HG03575 (cell line): ENCODE results near the gene COL4A4.

ENCODE experiments used
- ATAC-seq: cut with Tn5 transposase; IDR thresholded peaks from one replicate; pipeline ENCODE4 v1.9.1; 2021; ENCODE audit not compliant: unreplicated experiment, insufficient number of reproducible peaks, low FRiP score; ENCODE audit errors: extremely low read depth

COL4A4 gene

DNA sequence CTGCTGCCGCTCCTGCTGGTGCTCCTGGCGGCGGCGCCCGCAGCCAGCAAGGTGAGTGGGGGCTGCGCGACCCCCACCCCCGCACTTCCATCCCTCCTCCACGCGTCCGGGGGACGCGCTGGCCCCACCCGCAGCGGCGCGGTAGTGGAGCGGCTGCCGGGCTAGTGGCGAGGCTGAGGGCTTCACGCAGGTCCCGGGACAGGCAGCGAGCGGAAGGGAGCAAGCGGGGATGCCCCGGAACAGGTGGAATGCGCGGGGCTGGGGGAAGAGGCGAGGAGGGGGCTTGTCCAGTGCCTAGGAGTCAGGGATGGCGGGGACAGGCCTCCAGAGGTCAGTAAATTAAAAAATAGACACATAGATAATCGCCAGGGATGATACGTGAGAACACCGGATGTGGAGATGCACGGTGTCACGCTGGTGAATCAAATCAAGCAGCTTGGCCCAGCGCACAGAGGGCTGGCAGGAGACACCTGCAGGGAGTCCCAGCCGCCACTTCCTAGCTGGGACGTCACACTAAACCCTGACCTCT is 822 bp upstream of the COL4A4 start:
- peak; percentile 68 for ATAC-seq

DNA sequence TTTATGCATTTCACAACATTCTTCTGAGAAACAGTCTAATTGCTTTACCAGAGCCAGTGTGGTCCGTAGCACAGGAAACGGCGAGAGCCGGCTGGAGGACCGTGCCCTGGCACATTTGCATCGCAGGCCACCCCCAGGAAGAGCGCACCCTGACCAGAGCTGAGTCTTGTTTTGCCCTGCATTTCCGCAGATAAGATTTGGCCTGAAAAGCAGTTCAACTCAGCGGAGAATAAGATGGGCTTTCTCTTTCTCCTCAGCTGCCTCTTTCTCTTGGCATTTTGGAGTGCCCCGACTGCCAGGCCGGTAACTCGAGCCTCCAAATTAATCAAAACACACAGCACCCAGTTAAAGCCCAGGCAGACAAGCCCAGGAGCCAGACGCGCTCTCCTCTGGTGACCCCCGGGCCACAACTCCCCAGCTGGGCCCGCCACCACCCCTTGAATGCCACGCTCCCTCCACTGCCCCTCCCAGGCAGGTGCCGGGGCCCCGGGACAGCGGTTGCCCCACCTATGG is 464 bp downstream of the COL4A4 start:
- ATAC-seq = no peak

DNA sequence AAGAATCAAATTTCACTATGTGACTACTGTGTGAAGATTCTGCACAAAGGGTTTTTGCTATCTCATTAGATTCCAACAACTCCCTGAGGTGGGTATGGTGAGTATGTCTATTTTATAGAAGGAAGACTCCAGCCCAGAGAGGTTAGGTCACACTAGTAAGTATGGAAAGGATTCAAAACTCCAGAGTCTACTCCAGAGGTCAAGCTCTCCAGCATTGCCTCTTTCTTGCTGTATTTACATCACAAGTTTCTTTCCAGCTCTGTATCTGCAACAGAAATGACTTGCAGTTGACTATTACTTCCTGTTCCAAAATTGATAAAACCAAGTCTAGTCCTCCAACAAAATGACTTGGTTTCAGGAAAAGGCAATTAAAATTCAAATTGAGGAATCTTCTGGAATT is 2.1 kb downstream of the COL4A4 start:
- no peak for ATAC-seq

- ATAC-seq = no peak
These were observed 3.8 kb downstream of the COL4A4 start for GRCh38 chr2:227160164-227160563.

- ATAC-seq = no peak
These were observed 8.8 kb downstream of the COL4A4 start for GRCh38 chr2:227154986-227155774.

DNA sequence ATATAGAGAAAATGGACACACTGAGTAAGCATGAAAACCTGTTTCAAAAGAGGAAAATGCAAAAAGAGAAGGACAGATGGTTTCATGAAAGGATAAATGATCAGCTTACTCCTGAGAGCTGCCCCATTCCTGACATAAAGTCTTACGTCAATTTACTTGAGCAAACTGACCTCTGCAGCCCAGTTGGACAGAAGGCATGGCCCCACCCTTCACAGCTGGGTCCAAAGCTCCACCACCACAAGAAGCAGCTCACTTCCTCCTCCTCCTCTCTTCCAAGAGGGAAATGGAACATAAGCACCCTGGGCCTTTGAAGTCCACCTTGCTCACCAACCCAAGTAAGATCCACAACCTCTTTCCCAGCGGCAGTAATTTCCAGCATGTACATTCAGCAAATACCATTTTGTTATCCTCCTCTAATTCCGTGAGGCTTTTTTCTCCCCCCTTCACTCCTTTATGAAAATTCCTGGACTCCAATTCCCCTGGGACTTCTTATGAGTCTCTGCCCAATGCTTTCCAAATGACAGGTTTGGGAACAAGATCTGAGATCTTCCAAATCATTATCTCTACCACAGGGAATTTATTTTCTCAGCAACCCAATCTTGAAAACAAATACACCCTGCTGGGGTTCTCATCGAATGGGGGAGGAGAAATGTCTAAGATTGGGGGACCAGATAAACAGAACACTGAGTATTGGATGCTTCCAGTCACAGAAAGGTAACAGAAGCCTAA is 10.1 kb downstream of the COL4A4 start:
- no peak for ATAC-seq

DNA sequence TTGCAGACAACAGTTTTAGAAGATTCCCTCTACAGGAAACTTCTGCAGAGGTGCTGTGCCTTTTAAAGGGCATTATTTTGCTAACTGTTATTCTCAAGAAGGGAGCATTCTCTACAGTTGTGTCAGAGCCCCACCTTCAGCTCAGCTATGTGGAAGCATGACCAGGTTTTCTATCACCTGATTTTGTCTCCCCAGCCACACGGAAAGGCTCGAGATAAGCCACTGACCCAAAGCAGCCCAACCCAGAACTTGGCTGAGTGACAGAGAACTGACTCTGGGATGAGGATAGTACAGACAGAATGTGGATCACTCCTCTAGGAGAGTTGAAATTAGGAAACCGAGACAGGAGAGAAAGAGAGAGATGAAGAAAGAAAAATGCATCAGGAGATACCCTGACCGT is 10.7 kb downstream of the COL4A4 start:
- ATAC-seq = no peak

DNA sequence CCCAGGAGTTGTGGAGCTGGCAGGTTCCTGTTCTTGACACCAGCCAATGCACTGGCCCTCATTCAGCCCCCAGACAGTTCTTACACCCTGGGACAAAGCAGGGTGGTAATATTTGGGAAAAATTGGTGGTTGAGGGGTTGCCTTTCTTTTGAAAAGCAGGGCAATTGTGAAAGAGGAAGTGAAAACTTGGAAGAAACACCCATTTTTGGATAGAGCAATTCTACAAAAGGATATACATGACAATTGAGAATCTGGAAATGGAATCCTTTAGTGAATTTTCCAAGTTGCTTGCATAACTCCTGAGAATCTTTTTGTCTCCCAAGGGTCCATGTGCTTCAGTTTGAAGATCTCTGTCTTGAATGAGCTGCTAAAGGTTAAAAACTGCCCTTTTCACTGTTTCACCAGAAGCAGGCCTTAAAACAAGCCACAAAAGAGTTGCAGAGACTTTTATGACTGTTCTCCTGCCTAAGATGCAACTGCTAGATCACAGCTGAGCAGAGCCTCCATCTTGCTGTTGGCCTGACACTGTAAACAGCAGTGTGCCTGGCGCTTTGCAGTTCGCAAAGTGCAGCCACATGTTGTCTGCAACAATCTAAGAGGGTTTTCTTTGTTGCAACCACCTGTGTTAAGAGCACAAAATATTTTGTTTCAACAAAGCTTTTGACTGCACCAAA is 11.8 kb downstream of the COL4A4 start:
- no peak for ATAC-seq

DNA sequence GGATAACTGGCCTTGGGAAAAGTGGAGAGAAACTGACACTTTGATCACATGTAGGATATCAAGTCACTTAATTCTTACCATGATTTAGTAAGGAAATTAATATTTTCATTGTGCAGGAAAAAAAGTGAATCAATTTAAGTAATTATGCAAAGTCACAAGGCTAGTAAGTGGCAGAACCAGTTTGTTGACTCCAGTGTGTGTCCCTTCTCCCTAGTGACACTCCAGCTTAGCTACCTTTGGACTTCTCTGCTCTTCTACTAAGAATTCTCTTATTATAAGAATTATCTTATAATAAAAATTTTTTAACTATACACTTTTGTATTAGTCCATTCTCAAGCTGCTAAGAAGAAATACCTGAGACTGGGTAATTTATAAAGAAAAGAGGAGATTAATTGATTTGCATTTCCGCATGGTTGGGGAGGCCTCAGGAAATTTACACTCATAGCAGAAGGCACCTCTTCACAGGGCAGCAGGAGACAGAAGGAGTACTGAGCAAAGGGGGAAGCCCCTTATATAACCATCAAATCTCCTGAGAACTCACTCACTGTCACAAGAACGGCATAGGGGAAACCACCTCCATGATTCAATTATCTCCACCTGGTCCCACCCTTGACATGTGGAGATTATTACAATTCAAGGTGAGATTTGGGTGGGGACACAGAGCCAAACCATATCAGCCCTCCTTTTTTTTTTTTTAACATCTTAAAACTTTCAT is 13.6 kb downstream of the COL4A4 start:
- no peak for ATAC-seq

DNA sequence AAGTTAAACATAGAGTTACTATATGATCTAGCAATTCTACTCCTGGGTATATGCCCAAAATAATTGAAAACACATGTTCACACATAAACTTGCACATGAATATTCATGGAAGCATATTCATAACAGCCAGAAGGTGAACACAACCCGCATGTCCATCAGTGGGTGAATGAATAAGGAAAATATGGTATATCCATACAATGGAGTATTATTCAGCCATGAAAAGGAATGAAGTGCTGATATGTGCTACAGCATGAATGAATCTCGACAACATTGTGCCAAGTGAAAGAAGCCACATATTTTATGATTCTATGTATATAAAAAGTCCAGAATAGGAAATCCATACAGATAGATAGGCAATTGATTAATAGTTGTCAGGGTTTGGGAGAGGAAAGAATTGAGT is 15.9 kb downstream of the COL4A4 start:
- no peak for ATAC-seq

DNA sequence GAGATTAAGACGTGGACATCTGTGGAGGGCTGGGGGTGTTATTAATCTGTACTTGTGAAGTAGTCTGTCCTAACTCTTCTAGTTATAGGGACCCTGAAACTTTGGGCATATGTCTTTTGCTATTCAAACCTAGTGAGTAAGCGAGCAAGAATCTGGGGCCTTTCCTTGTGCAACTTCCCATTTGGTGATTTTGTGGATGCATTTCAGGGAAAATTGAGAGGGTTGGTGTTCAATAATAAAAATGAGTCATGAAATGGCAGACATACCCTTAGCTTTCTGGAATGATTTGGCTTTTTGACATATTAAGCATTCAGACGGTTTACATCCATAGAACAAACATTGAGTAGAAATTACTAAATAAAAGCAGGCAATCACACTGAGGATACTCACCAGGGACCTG is 17.0 kb downstream of the COL4A4 start:
- ATAC-seq = no peak

DNA sequence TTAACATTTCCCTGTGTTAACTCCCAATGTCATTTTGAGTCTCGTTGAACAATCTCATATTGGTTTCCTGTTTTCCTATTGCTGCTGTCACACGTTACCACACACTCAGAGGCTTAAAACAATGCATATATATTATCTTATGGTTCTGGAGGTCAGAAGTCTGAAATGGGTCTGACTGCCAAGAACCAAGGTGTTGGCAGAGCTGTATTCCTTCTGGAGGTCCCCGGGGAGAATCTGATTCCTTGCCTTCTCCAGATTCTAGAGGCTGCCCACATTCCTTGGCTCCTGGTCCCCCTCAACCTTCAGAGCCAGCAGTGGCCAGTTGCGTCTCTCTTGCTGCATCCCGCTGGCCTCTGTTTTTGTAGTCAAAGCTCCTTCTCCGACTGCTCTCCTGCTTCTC is 17.5 kb downstream of the COL4A4 start:
- no peak for ATAC-seq

GRCh38 chr2:227143895-227144294 is 20.1 kb downstream of the COL4A4 start:
- ATAC-seq = no peak

DNA sequence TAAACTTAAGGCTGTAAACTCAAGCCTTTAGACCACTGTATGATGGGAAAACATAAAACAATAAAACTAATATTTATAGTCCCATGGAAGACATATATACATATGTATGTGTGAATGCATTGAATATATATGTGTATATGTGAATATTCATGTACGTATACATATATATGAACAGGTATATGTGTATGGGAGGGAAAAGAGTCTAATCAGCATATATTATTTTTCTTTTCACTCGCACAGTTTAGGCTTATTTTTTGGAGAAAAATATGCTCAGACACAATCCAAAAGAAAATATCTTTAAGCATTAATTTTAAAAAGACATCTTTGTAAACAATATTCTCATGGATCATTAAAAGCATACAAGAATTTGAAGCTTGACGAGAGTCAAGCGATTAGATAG is 22.7 kb downstream of the COL4A4 start:
- ATAC-seq = no peak

DNA sequence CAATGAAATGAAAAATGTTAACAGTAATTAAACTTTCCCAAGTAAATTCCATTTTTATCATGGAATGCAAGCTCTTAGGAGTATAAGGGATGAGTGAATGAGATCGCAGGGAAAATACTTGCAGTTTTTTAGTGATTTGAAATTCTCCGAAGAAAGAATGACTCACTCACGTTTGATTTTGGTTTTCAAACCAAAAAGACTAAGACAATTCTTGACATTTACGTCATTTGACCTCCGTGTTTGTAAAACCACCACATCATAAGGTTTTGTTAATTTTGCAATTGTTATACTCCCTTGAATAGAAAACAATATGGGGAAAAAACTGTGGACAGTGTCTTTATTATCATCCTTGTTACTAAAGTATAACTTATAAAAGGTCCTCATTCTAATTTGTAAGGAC is 29.4 kb downstream of the COL4A4 start:
- no peak for ATAC-seq

DNA sequence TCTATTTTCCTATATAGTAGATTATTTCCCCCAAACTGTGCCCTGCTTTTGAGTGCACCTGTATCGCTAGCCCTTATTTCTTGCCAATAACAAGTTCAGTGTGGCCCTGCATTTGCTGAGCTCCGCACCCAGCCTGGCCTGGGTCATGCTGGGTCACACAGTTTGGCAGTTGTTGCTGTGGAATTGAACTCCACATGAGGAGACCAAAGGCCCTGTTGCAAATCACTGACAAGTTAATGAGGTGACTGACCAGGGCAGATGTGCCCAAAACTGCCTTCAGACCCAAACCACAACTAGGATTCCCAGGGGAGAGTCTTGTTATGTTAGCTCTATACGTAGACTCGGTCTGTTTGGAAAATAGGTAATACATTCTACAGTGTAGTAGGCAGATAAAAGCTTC is 31.0 kb downstream of the COL4A4 start:
- no peak for ATAC-seq

DNA sequence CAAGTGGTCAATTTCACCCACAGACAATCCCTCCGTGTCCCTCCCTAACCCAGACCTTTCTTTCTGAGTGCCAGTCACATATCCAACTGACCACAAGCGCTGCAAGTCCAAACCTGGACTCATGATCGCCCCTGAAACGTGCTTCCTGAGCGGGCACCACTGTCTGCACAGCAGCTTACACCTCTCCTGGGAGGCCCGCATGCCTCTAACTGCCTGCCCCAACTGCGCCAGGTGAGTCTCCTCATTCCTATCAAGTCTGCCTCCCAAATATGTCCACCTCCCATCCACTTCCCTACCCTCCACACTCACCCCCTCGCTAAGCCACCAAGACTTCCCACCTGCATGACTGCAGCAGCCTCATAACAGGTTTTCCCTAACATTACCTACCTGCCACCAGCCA is 33.4 kb downstream of the COL4A4 start:
- no peak for ATAC-seq

- no peak for ATAC-seq
These were observed 36.8 kb downstream of the COL4A4 start for GRCh38 chr2:227127201-227127600.

GRCh38 chr2:227125506-227125905 is 38.5 kb downstream of the COL4A4 start:
- no peak for ATAC-seq
